HCT116 (cell line): ENCODE data around the gene CBY1. TPM values are rescaled to one million over a fixed set of nuclear protein-coding genes. Genes with fewer than 3 reads are reported as not detected.

Experiments
- ATAC-seq: fragments of 200-7000 bp; cut with Tn5 transposase; 2 replicates; pipeline ENCODE4 v1.9.1; 2020; ENCODE audit warnings: mild to moderate bottlenecking, moderate library complexity
- BruUV-seq: library from RNA; stranded (reverse); fragments of 400-500 nt; replicated peaks from 2 replicates; lab custom pipeline; 2021; lab: Mats Ljungman, UMichigan
- CTCF ChIA-PET: fragments of 300-600 bp; sonication (Branson Sonifier 250); formaldehyde crosslinking; loops from one replicate; lab custom pipeline; 2021; ENCODE audit warnings: antibody characterized with exemption; lab: Charles Lee
- POLR2A ChIA-PET: fragments of 300-600, 350-600 bp; sonication (Branson Sonifier 250); formaldehyde crosslinking; loops from one replicate; lab custom pipeline; 2021; ENCODE audit warnings: antibody characterized with exemption; lab: Charles Lee
- RAD21 ChIA-PET, 2 experiments: fragments of 300-600 bp; sonication (Branson Sonifier 250); formaldehyde crosslinking; loops; one replicate each; lab custom pipeline; 2023; ENCODE audit warnings: low total read pairs in 2 of 2; ENCODE audit not compliant: uncharacterized antibody in 2 of 2, unreplicated experiment in 2 of 2, low non-redundant PET in 1 of 2; lab: Charles Lee
- DNase-seq: peaks from one replicate; pipeline ENCODE4 v3.0.0-alpha.2; 2010; ENCODE audit warnings: low read depth, low spot score
- H2AFZ ChIP-seq: fragments of 200-600 bp; shearing (Covaris generic), sonication (generic); 2 replicates; pipeline ENCODE4 v1.6.1; 2017; ENCODE audit warnings: low read depth, mixed run types, mixed read lengths, antibody characterized with exemption, low read length; ENCODE audit not compliant: poor library complexity, severe bottlenecking
- H3K27ac ChIP-seq: 2 replicates; pipeline ENCODE4 v1.5.1; 2012; ENCODE audit warnings: low read depth, low read length
- H3K27me3 ChIP-seq: fragments of 200-600 bp; sonication (generic); 2 replicates; pipeline ENCODE4 v1.6.1; 2016; ENCODE audit warnings: mixed run types, low read length, mixed read lengths; ENCODE audit not compliant: insufficient read depth
- H3K36me3 ChIP-seq, 2 experiments: fragments of 200-500 bp in 1 of 2; fragments of 200-600 bp in 1 of 2; sonication (Bioruptor generic) in 1 of 2; sonication (generic) in 1 of 2; 2 replicates each; pipeline versions ENCODE4 v1.5.1 to v1.6.1; 2014 to 2016; ENCODE audit warnings: low read length in 2 of 2, inconsistent platforms in 1 of 2, mixed read lengths in 1 of 2, mixed run types in 1 of 2; ENCODE audit not compliant: insufficient read depth in 2 of 2, control insufficient read depth in 1 of 2
- H3K4me1 ChIP-seq, 2 experiments: fragments of 200-600 bp in 1 of 2; sonication (generic) in 1 of 2; 2 replicates each; pipeline versions ENCODE4 v1.5.1 to v1.6.1; 2012 to 2017; ENCODE audit warnings: low read length in 2 of 2, inconsistent platforms in 1 of 2, mild to moderate bottlenecking in 1 of 2, mixed read lengths in 1 of 2, mixed run types in 1 of 2, moderate library complexity in 1 of 2; ENCODE audit not compliant: insufficient read depth in 2 of 2, control insufficient read depth in 1 of 2
- H3K4me2 ChIP-seq: fragments of 200-600 bp; sonication (generic); 2 replicates; pipeline ENCODE4 v1.6.1; 2017; ENCODE audit warnings: mixed run types, low read length, mixed read lengths
- H3K4me3 ChIP-seq, 2 experiments: fragments of 200-600 bp in 1 of 2; sonication (generic) in 1 of 2; replicated peaks in 1 of 2; 2 replicates each; pipeline ENCODE4 v1.5.1; 2011 to 2016; ENCODE audit warnings: low read length in 2 of 2, control low read depth in 1 of 2, low read depth in 1 of 2, mild to moderate bottlenecking in 1 of 2, mixed read lengths in 1 of 2, mixed run types in 1 of 2
- H3K79me2 ChIP-seq: fragments of 200-600 bp; sonication (generic); 2 replicates; pipeline ENCODE4 v1.6.1; 2017; ENCODE audit warnings: mild to moderate bottlenecking, mixed run types, low read length, moderate library complexity, mixed read lengths; ENCODE audit not compliant: insufficient read depth
- H3K9ac ChIP-seq: fragments of 200-600 bp; sonication (generic); 2 replicates; pipeline ENCODE4 v1.6.1; 2016; ENCODE audit warnings: low read length, mixed read lengths
- H3K9me2 ChIP-seq: fragments of 200-600 bp; sonication (generic), shearing (Covaris generic); 2 replicates; pipeline ENCODE4 v1.6.1; 2017; ENCODE audit warnings: mixed run types, mild to moderate bottlenecking, moderate library complexity; ENCODE audit not compliant: insufficient read depth
- H3K9me3 ChIP-seq, 2 experiments: fragments of 200-500 bp in 1 of 2; fragments of 200-600 bp in 1 of 2; sonication (Bioruptor generic) in 1 of 2; sonication (generic) in 1 of 2; 2 replicates each; pipeline ENCODE4 v1.6.1; 2014 to 2017; ENCODE audit warnings: low read length in 2 of 2, mixed read lengths in 2 of 2, inconsistent platforms in 1 of 2, low read depth in 1 of 2, mild to moderate bottlenecking in 1 of 2, mixed run types in 1 of 2, moderate library complexity in 1 of 2; ENCODE audit not compliant: control insufficient read depth in 1 of 2, insufficient read depth in 1 of 2
- H4K20me1 ChIP-seq: fragments of 200-600 bp; sonication (generic), shearing (Covaris generic); 2 replicates; pipeline ENCODE4 v1.6.1; 2017; ENCODE audit warnings: mixed run types, mild to moderate bottlenecking, moderate library complexity; ENCODE audit not compliant: insufficient read depth
- CEBPB ChIP-seq: IDR thresholded peaks from 2 replicates; pipeline ENCODE4 v1.6.1; 2012; ENCODE audit warnings: low read depth
- ELF1 ChIP-seq: IDR thresholded peaks from 2 replicates; pipeline ENCODE4 v1.6.1; 2012; ENCODE audit warnings: low read depth, borderline replicate concordance
- EZH2 ChIP-seq: fragments of 200-600 bp; sonication (generic); IDR thresholded peaks from 2 replicates; pipeline ENCODE4 v1.6.1; 2017; ENCODE audit warnings: antibody characterized with exemption, mixed run types
- FOSL1 ChIP-seq: IDR thresholded peaks from 2 replicates; pipeline ENCODE4 v1.6.1; 2012; ENCODE audit warnings: low read depth
- POLR2A ChIP-seq: IDR thresholded peaks from 2 replicates; pipeline ENCODE4 v1.7.0; 2011; ENCODE audit warnings: borderline replicate concordance; ENCODE audit not compliant: insufficient read depth, insufficient read length; ENCODE audit errors: extremely low read depth
- SIN3A ChIP-seq: IDR thresholded peaks from 2 replicates; pipeline ENCODE4 v1.6.1; 2012; ENCODE audit warnings: low read depth
- SP1 ChIP-seq: IDR thresholded peaks from 2 replicates; pipeline ENCODE4 v1.6.1; 2012; ENCODE audit warnings: low read depth
- SRF ChIP-seq: IDR thresholded peaks from 2 replicates; pipeline ENCODE4 v1.6.1; 2012; ENCODE audit warnings: low read depth
- TCF7L2 ChIP-seq: IDR thresholded peaks from 2 replicates; pipeline ENCODE4 v1.7.0; 2011; ENCODE audit warnings: borderline replicate concordance, inconsistent platforms; ENCODE audit not compliant: insufficient read depth, insufficient read length; ENCODE audit errors: extremely low read depth
- intact Hi-C: fragments of 100-400 bp; cut with micrococcal nuclease; formaldehyde crosslinking; loops from 2 replicates; pipeline ENCODE4 v1.10.0; 2022
- total RNA-seq: library from RNA; stranded (reverse); gene quantifications from one replicate; pipeline ENCODE4 v1.2.1, GENCODE V29; 2021; ENCODE audit not compliant: unreplicated experiment
- TF ChIP-seq, protein P1 (sequence below): IDR thresholded peaks from 2 replicates; pipeline ENCODE4 v1.6.1; 2012; ENCODE audit warnings: low read depth

Gene CBY1
- total RNA-seq, 1 experiment from 2014 or later = 27.6 TPM

DNA sequence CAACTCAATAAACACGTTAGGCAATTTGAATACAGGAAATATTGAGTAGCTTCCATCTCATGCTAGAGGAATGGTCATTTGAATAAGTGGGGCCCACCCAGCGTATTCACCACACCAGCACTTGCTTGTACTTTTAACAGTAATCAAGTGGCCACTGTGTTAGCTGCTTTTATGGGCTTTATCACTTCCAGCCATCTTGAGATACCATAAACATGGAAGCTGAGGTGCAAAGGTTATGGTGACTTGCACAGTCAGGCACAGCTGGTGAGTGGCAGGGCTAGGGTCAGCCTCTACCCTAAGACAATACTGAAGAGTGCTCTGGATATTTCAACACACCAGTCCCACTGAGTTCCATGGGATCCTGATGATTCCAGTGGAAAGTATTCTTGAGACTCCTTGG, 37.6 kb downstream of the CBY1 start:
- no peaks in the 10 kb centered on the region for H3K9me2 ChIP-seq
- H3K36me3 ChIP-seq = peaks cover 2 to 36% of the 10 kb centered on the region in 2 experiments; a peak in 2 of 4 replicates
- no peak overlapping the region for H2AFZ ChIP-seq
- H3K4me1 ChIP-seq = peaks cover 21 to 44% of the 10 kb centered on the region in 2 experiments
- no peaks in the 10 kb centered on the region for H3K9me3 ChIP-seq
- TF ChIP-seq EZH2 (no peak), SRF (no peak), SP1 (no peak), FOSL1 (no peak), SIN3A (no peak), ELF1 (no peak), POLR2A (no peak), TCF7L2 (no peak), CEBPB (no peak)
- TF ChIP-seq, protein P1, sequence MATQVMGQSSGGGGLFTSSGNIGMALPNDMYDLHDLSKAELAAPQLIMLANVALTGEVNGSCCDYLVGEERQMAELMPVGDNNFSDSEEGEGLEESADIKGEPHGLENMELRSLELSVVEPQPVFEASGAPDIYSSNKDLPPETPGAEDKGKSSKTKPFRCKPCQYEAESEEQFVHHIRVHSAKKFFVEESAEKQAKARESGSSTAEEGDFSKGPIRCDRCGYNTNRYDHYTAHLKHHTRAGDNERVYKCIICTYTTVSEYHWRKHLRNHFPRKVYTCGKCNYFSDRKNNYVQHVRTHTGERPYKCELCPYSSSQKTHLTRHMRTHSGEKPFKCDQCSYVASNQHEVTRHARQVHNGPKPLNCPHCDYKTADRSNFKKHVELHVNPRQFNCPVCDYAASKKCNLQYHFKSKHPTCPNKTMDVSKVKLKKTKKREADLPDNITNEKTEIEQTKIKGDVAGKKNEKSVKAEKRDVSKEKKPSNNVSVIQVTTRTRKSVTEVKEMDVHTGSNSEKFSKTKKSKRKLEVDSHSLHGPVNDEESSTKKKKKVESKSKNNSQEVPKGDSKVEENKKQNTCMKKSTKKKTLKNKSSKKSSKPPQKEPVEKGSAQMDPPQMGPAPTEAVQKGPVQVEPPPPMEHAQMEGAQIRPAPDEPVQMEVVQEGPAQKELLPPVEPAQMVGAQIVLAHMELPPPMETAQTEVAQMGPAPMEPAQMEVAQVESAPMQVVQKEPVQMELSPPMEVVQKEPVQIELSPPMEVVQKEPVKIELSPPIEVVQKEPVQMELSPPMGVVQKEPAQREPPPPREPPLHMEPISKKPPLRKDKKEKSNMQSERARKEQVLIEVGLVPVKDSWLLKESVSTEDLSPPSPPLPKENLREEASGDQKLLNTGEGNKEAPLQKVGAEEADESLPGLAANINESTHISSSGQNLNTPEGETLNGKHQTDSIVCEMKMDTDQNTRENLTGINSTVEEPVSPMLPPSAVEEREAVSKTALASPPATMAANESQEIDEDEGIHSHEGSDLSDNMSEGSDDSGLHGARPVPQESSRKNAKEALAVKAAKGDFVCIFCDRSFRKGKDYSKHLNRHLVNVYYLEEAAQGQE = no peak
- TF ChIP-seq, all 23 proteins: peak for 0
- ChIA-PET RAD21 (no interaction called here), CTCF (no interaction called here), POLR2A (interaction anchor here (4.0 kb wide), 1 partner anchor 11 kb away, joined by 26 read pairs; the partner anchor contains the start of gene TOMM22)
- intact Hi-C loops = no loop called here
- H3K79me2 ChIP-seq = peaks cover 96% of the 10 kb centered on the region
- no TSS peak for BruUV-seq
- ATAC-seq (no peak), DNase-seq (no peak)
- H3K4me2 ChIP-seq = no peak overlapping the region
- no peak overlapping the region for H3K27ac ChIP-seq
- H3K4me3 ChIP-seq = no peak overlapping the region
- no peak overlapping the region for H3K9ac ChIP-seq
- H3K27me3 ChIP-seq = no peaks in the 10 kb centered on the region
- 0 out of 2 replicates have a peak, but pooled peaks cover 13% of the 10 kb centered on the region for H4K20me1 ChIP-seq
